ENCODE results near the gene GON7.

DNA sequence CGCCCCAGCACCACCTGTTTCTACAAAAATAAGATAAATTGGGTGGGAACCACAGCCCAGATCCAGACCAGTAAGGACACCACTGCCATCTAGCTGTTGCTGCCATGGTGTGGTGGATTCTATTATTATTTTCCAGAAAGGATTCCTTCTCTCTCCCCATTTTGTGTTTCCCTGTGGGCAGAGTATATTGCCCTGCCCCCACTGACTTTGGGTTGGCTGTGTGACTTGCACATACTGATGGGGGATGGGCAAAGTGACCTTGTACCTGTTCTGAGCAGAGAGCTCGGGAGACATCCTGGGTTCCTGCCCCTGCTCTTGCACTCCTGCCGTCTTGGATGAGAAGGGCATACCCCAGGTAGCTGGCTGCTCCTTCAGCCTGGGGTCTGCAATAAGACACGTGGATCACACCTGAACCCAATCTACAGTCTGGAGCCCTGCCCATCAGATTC lies 46.5 kb downstream of the GON7 start:
- TF ChIP-seq, protein P1, sequence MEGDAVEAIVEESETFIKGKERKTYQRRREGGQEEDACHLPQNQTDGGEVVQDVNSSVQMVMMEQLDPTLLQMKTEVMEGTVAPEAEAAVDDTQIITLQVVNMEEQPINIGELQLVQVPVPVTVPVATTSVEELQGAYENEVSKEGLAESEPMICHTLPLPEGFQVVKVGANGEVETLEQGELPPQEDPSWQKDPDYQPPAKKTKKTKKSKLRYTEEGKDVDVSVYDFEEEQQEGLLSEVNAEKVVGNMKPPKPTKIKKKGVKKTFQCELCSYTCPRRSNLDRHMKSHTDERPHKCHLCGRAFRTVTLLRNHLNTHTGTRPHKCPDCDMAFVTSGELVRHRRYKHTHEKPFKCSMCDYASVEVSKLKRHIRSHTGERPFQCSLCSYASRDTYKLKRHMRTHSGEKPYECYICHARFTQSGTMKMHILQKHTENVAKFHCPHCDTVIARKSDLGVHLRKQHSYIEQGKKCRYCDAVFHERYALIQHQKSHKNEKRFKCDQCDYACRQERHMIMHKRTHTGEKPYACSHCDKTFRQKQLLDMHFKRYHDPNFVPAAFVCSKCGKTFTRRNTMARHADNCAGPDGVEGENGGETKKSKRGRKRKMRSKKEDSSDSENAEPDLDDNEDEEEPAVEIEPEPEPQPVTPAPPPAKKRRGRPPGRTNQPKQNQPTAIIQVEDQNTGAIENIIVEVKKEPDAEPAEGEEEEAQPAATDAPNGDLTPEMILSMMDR (IDR thresholded peaks at IDR 0.05; ENCODE audit: insufficient read depth, low read length, poor library complexity, severe bottlenecking): no peak
- TF ChIP-seq EZH2phosphoT487 (conservative IDR thresholded peaks at IDR 0.05; ENCODE audit: low read length): no peak

Data from SU-DHL-6 (cell line).